GM12878 (cell line): ENCODE measurements around the gene MAP4K4. TPM values are rescaled to one million over a fixed set of nuclear protein-coding genes. Genes with fewer than 3 reads are reported as not detected.

ENCODE experiments used
- ATAC-seq: fragments of 200-7000 bp; cut with Tn5 transposase; 3 replicates; pipeline ENCODE4 v1.9.1; 2020; ENCODE audit warnings: mild to moderate bottlenecking, moderate library complexity
- BruUV-seq: library from RNA; stranded (reverse); fragments of 400-500 nt; replicated peaks from 2 replicates; lab custom pipeline; 2021; lab: Mats Ljungman, UMichigan
- CTCF ChIA-PET: fragments of 300-600 bp; sonication (Branson Sonifier 250); formaldehyde crosslinking; extraction: SDS; loops from one replicate; lab custom pipeline; 2021; ENCODE audit warnings: inconsistent platforms; lab: Yijun Ruan, JAX
- POLR2A ChIA-PET: fragments of 350-600 bp; formaldehyde crosslinking; extraction: SDS; loops from one replicate; lab custom pipeline; 2021; ENCODE audit warnings: inconsistent platforms; lab: Charles Lee
- RAD21 ChIA-PET: fragments of 300-600 bp; sonication (Branson Sonifier 250); formaldehyde crosslinking; loops from one replicate; lab custom pipeline; 2023; ENCODE audit warnings: antibody characterized with exemption; ENCODE audit not compliant: unreplicated experiment; lab: Charles Lee
- SMC1A ChIA-PET: fragments of 300-600 bp; sonication (Branson Sonifier 250); formaldehyde crosslinking; loops from one replicate; lab custom pipeline; 2023; ENCODE audit not compliant: unreplicated experiment, uncharacterized antibody; lab: Charles Lee
- DNase-seq: peaks from one replicate; pipeline ENCODE4 v3.0.0-alpha.2; 2011; ENCODE audit warnings: low read depth, low spot score
- FAIRE-seq: peaks from 3 replicates; lab custom pipeline; 2011; peaks lifted over from hg19 to GRCh38; lab: Jason Lieb, UNC
- H2AFZ ChIP-seq: 2 replicates; pipeline ENCODE4 v1.6.0; 2011; ENCODE audit warnings: low read depth, low read length, control low read depth; ENCODE audit not compliant: control insufficient read depth
- H3K27ac ChIP-seq: 2 replicates; pipeline ENCODE4 v1.5.1; 2011; ENCODE audit warnings: control low read depth; ENCODE audit not compliant: control insufficient read depth, insufficient read depth
- H3K27me3 ChIP-seq, 2 experiments: replicated peaks in 1 of 2; 2 replicates each; pipeline versions ENCODE4 v1.6.0 to v1.6.1; 2011; ENCODE audit warnings: low read length in 1 of 2; ENCODE audit not compliant: control insufficient read depth in 2 of 2, insufficient read depth in 2 of 2
- H3K36me3 ChIP-seq, 2 experiments: 2 replicates each; pipeline ENCODE4 v1.5.1; 2011; ENCODE audit warnings: low read length in 1 of 2; ENCODE audit not compliant: control insufficient read depth in 2 of 2, insufficient read depth in 2 of 2
- H3K4me1 ChIP-seq: 2 replicates; pipeline ENCODE4 v1.6.1; 2011; ENCODE audit warnings: mild to moderate bottlenecking, low read length, moderate library complexity, mixed read lengths; ENCODE audit not compliant: control insufficient read depth, insufficient read depth
- H3K4me2 ChIP-seq: 2 replicates; pipeline ENCODE4 v1.6.0; 2011; ENCODE audit warnings: control low read depth; ENCODE audit not compliant: control insufficient read depth, insufficient read depth
- H3K4me3 ChIP-seq: fragments of 200-600 bp; sonication (generic); 2 replicates; pipeline ENCODE4 v1.5.1; 2016
- H3K79me2 ChIP-seq: 2 replicates; pipeline ENCODE4 v1.6.0; 2011; ENCODE audit warnings: low read length; ENCODE audit not compliant: control insufficient read depth, insufficient read depth
- H3K9ac ChIP-seq: 2 replicates; pipeline ENCODE4 v1.8.0; 2011; ENCODE audit warnings: low read length, control low read depth, mixed read lengths; ENCODE audit not compliant: control insufficient read depth, insufficient read depth
- H3K9me3 ChIP-seq: replicated peaks from 3 replicates; pipeline ENCODE4 v1.5.1; 2011; ENCODE audit warnings: mild to moderate bottlenecking, low read length; ENCODE audit not compliant: control insufficient read depth, insufficient read depth
- H4K20me1 ChIP-seq: 2 replicates; pipeline ENCODE4 v1.6.0; 2011; ENCODE audit not compliant: control insufficient read depth, insufficient read depth
- BCL3 ChIP-seq: IDR thresholded peaks from 2 replicates; pipeline ENCODE4 v1.6.1; 2011; ENCODE audit warnings: borderline replicate concordance, low read depth, mild to moderate bottlenecking, moderate library complexity, low read length; ENCODE audit not compliant: insufficient read depth, poor library complexity, severe bottlenecking
- CHD1 ChIP-seq: IDR thresholded peaks from 2 replicates; pipeline ENCODE4 v1.6.1; 2012; ENCODE audit warnings: low read depth, low read length, improper control_type of control experiment
- CUX1 ChIP-seq: IDR thresholded peaks from 2 replicates; pipeline ENCODE4 v1.6.1; 2012; ENCODE audit warnings: improper control_type of control experiment, low read depth, low read length; ENCODE audit not compliant: insufficient replicate concordance
- EED ChIP-seq: sonication (generic); IDR thresholded peaks from 2 replicates; pipeline ENCODE4 v1.6.1; 2016; ENCODE audit warnings: antibody characterized with exemption, low read depth
- JUNB ChIP-seq: IDR thresholded peaks from 2 replicates; pipeline ENCODE4 v1.6.1; 2016; ENCODE audit warnings: antibody characterized with exemption, mild to moderate bottlenecking
- MTA2 ChIP-seq: fragments of 450-650 bp; IDR thresholded peaks from 2 replicates; pipeline ENCODE4 v1.6.1; 2016; ENCODE audit warnings: low read depth, mild to moderate bottlenecking, moderate library complexity
- PBX3 ChIP-seq: IDR thresholded peaks from 2 replicates; pipeline ENCODE4 v1.6.1; 2011; ENCODE audit warnings: mild to moderate bottlenecking, low read depth, low read length, moderate library complexity; ENCODE audit not compliant: insufficient replicate concordance
- RELB ChIP-seq: fragments of 450-650 bp; IDR thresholded peaks from 2 replicates; pipeline ENCODE4 v1.6.1; 2017; ENCODE audit warnings: low read depth, mild to moderate bottlenecking, moderate library complexity
- TCF12 ChIP-seq: IDR thresholded peaks from 2 replicates; pipeline ENCODE4 v1.6.1; 2011; ENCODE audit warnings: low read depth, mild to moderate bottlenecking, low read length
- USF2 ChIP-seq: IDR thresholded peaks from 2 replicates; pipeline ENCODE4 v1.6.1; 2011; ENCODE audit warnings: low read depth, low read length, improper control_type of control experiment, borderline replicate concordance
- ZNF207 ChIP-seq: fragments of 450-650 bp; IDR thresholded peaks from 2 replicates; pipeline ENCODE4 v1.6.1; 2014; ENCODE audit warnings: antibody characterized with exemption, mild to moderate bottlenecking, borderline replicate concordance
- ZNF384 ChIP-seq: IDR thresholded peaks from 2 replicates; pipeline ENCODE4 v1.6.1; 2012; ENCODE audit warnings: low read depth, mild to moderate bottlenecking, low read length, improper control_type of control experiment, borderline replicate concordance
- WGBS: methylation state at CpG from one replicate; pipeline ENCODE4 v1.1.6; 2016; ENCODE audit warnings: low lambda C conversion rate; ENCODE audit not compliant: insufficient replicate concordance, insufficient coverage; ENCODE audit errors: missing lambda C conversion rate; 5-methylcytosine and 5-hydroxymethylcytosine counted together
- in situ Hi-C: fragments of 300-500 bp; cut with MboI; formaldehyde crosslinking; loops from 9 replicates; pipeline ENCODE4 v1.14.3; 2018; ENCODE audit warnings: mixed read lengths
- intact Hi-C: fragments of 100-400 bp; cut with micrococcal nuclease; formaldehyde crosslinking; loops from one replicate; pipeline ENCODE4 v1.14.2; 2022; ENCODE audit not compliant: unreplicated experiment
- polyA plus RNA-seq, 11 experiments: library from polyadenylated mRNA; depleted of rRNA in 4 of 11; unstranded in 6 of 11; stranded (reverse) in 5 of 11; fragments of >200 nt; fragmentation: Nextera tagmentation in 4 of 11; fragmentation: Illumina TruSeq in 1 of 11; extraction: Ambion mirVana in 4 of 11; extraction: Trizol in 1 of 11; gene quantifications; 1 replicate in 1 of 11; 2 replicates in 10 of 11; pipeline versions ENCODE4 v1.2.1 to v1.2.3, GENCODE V29; 2011 to 2016; ENCODE audit warnings: inconsistent platforms in 2 of 11, missing spikeins in 2 of 11, low read depth in 1 of 11
- total RNA-seq, 4 experiments: library from RNA; depleted of rRNA in 3 of 4; stranded (reverse); fragments of >200 nt in 3 of 4; fragmentation: Illumina TruSeq in 1 of 4; extraction: Trizol in 1 of 4; gene quantifications; 2 replicates each; pipeline versions ENCODE4 v1.2.1 to v1.2.3, GENCODE V29; 2013 to 2021

MAP4K4 gene
- total and polyA plus RNA-seq, 10 of the 15 experiments (the other 5 are each of a cell fraction or from before 2014, with no cell fraction given): 1.9 to 50.4 (median 9.7) TPM

- no TSS peak for BruUV-seq
- FAIRE-seq: no peak
- ChIA-PET SMC1A (interaction anchor here (1.1 to 3.1 kb wide), 4 partner anchors 14 to 31 kb away, joined by 4 to 22 read pairs (median 6); no protein-coding TSS in a partner anchor), CTCF (interaction anchor here (1.0 to 4.3 kb wide), 8 partner anchors 14 to 382 kb away, joined by 3 to 40 read pairs (median 4); no protein-coding TSS in a partner anchor), RAD21 (interaction anchor here (1.3 to 2.5 kb wide), 3 partner anchors 82 to 306 kb away, joined by 3 to 25 read pairs (median 3); no protein-coding TSS in a partner anchor), POLR2A (interaction anchor here (0.6 to 1.1 kb wide), 4 partner anchors 12 to 52 kb away, joined by 3 to 7 read pairs (median 4); no protein-coding TSS in a partner anchor)
- no peak for DNase-seq
- intact Hi-C loops: no loop called here
- peaks cover 4% of the 10 kb centered on the region; the same call in 2 of the 3 replicates for H3K9me3 ChIP-seq
- no peaks in the 10 kb centered on the region for H3K36me3 ChIP-seq
- no peaks in the 10 kb centered on the region; a peak in 1 of 4 replicates for H3K27me3 ChIP-seq
- no peaks in the 10 kb centered on the region for H3K79me2 ChIP-seq
- no peak overlapping the region for H2AFZ ChIP-seq
- H3K27ac ChIP-seq: no peak overlapping the region
- no peaks in the 10 kb centered on the region for H4K20me1 ChIP-seq
- TF ChIP-seq ZNF384 (no peak), BCL3 (no peak), USF2 (no peak), EED (no peak), RELB (no peak), CUX1 (no peak), CHD1 (no peak), ZNF207 (no peak), JUNB (no peak), MTA2 (no peak), TCF12 (no peak), PBX3 (no peak)
- no peak overlapping the region for H3K9ac ChIP-seq
- no peaks in the 10 kb centered on the region; the same call in 1 of the 2 replicates for H3K4me1 ChIP-seq
- no peak overlapping the region for H3K4me3 ChIP-seq
- in situ Hi-C loops: no loop called here
- H3K4me2 ChIP-seq: no peak overlapping the region
- whole genome bisulfite sequencing: 4% methylated on average over 3 of the region's 3 CpGs
- peak; percentile 49 for ATAC-seq
Observed at GRCh38 chr2:101724125-101724474, 26.6 kb downstream of the MAP4K4 start.
